CD4-positive, alpha-beta memory T cell (primary cell): Measurements from ENCODE around the gene HSD17B2. TPM values are rescaled to one million over a fixed set of nuclear protein-coding genes. Genes with fewer than 3 reads are reported as not detected.

Experiments
- CTCF ChIA-PET: fragments of 350-600 bp; sonication (Branson Sonifier 250); formaldehyde crosslinking; loops from one replicate; lab custom pipeline; 2021; ENCODE audit warnings: inconsistent platforms; ENCODE audit not compliant: partially characterized antibody; lab: Charles Lee
- POLR2A ChIA-PET: fragments of 350-600 bp; sonication (Branson Sonifier 250); formaldehyde crosslinking; loops from one replicate; lab custom pipeline; 2021; ENCODE audit not compliant: partially characterized antibody; lab: Charles Lee
- DNase-seq, 5 donors: peaks; one replicate each; pipeline versions ENCODE4 v3.0.0 to v3.0.0-alpha.2; 2020 to 2022; ENCODE audit warnings: mixed read lengths in 1 of 5
- H3K27ac ChIP-seq: one replicate; pipeline ENCODE4 v1.7.0; 2013; ENCODE audit warnings: low read depth, low read length
- H3K27me3 ChIP-seq: 2 replicates; pipeline ENCODE4 v1.7.0; 2013; ENCODE audit warnings: mild to moderate bottlenecking, low read length, moderate library complexity; ENCODE audit not compliant: insufficient read depth
- H3K36me3 ChIP-seq: 2 replicates; pipeline ENCODE4 v1.7.0; 2013; ENCODE audit warnings: mild to moderate bottlenecking, low read length, moderate library complexity; ENCODE audit not compliant: insufficient read depth
- H3K4me1 ChIP-seq: 2 replicates; pipeline ENCODE4 v1.7.0; 2013; ENCODE audit warnings: mild to moderate bottlenecking, low read length, moderate library complexity; ENCODE audit not compliant: insufficient read depth
- H3K4me3 ChIP-seq, 2 donors: one replicate each; pipeline ENCODE4 v1.7.0; 2013; ENCODE audit warnings: low read length in 2 of 2, mild to moderate bottlenecking in 1 of 2
- H3K9me3 ChIP-seq, 2 donors: one replicate each; pipeline ENCODE4 v1.7.0; 2013; ENCODE audit warnings: low read length in 2 of 2, control low read depth in 1 of 2; ENCODE audit not compliant: control insufficient read depth in 1 of 2
- H3K27ac Mint-ChIP-seq, 7 donors: one replicate each; pipeline ENCODE4 v1.8.0; 2020 to 2021; ENCODE audit warnings: mixed read lengths in 7 of 7, mild to moderate bottlenecking in 6 of 7, inconsistent platforms in 3 of 7, moderate library complexity in 3 of 7
- H3K27me3 Mint-ChIP-seq, 2 donors: one replicate each; pipeline ENCODE4 v1.8.0; 2020 to 2021; ENCODE audit warnings: mixed read lengths in 2 of 2
- H3K36me3 Mint-ChIP-seq, 2 donors: one replicate each; pipeline ENCODE4 v1.8.0; 2020 to 2021; ENCODE audit warnings: mixed read lengths in 2 of 2, inconsistent platforms in 1 of 2, mild to moderate bottlenecking in 1 of 2
- H3K4me1 Mint-ChIP-seq, 4 donors: one replicate each; pipeline ENCODE4 v1.8.0; 2020 to 2021; ENCODE audit warnings: mixed read lengths in 4 of 4, mild to moderate bottlenecking in 1 of 4
- H3K4me3 Mint-ChIP-seq, 8 donors: one replicate each; pipeline ENCODE4 v1.8.0; 2020 to 2021; ENCODE audit warnings: mixed read lengths in 8 of 8, mild to moderate bottlenecking in 7 of 8, moderate library complexity in 6 of 8, inconsistent platforms in 3 of 8
- H3K9me3 Mint-ChIP-seq, 8 donors: one replicate each; pipeline ENCODE4 v1.8.0; 2020 to 2021; ENCODE audit warnings: mixed read lengths in 8 of 8, mild to moderate bottlenecking in 5 of 8, inconsistent platforms in 3 of 8, moderate library complexity in 1 of 8
- intact Hi-C: fragments of 100-400 bp; cut with micrococcal nuclease; formaldehyde crosslinking; loops from one replicate; pipeline ENCODE4 v1.15.1; 2023
- polyA plus RNA-seq, 2 donors: library from polyadenylated mRNA; unstranded; fragments of 300-500 nt; fragmentation: Illumina TruSeq; gene quantifications; one replicate each; pipeline ENCODE4 v1.2.3, GENCODE V29; 2021
- total RNA-seq, 2 experiments: library from RNA; stranded (reverse); gene quantifications; one replicate each; pipeline ENCODE4 v1.2.3, GENCODE V29; 2021

Gene HSD17B2
- total and polyA plus RNA-seq, 4 experiments from 2014 or later = not detected

GRCh38 chr16:82056550-82056896 is 21.5 kb downstream of the HSD17B2 start:
- intact Hi-C loops = no loop called here
- Mint-ChIP-seq H3K36me3 (no peaks in the 10 kb centered on the region), H3K4me1 (no peaks in the 10 kb centered on the region), H3K9me3 (no peaks in the 10 kb centered on the region), H3K4me3 (no peak overlapping the region), H3K27ac (no peak overlapping the region), H3K27me3 (peaks cover 8 to 15% of the 10 kb centered on the region in 2 donors)
- POLR2A ChIA-PET = no interaction called here
- H3K36me3 ChIP-seq = no peaks in the 10 kb centered on the region
- H3K4me3 ChIP-seq = no peak overlapping the region
- no peak overlapping the region for H3K27ac ChIP-seq
- no peaks in the 10 kb centered on the region for H3K27me3 ChIP-seq
- CTCF ChIA-PET = interaction anchor here (1.0 kb wide), 1 partner anchor 9 kb away, joined by 3 read pairs; no protein-coding TSS in a partner anchor
- no peak for DNase-seq
- no peaks in the 10 kb centered on the region for H3K9me3 ChIP-seq
- H3K4me1 ChIP-seq = no peaks in the 10 kb centered on the region

GRCh38 chr16:82059161-82059982 is 24.3 kb downstream of the HSD17B2 start:
- Histone ChIP-seq H3K27me3 (no peaks in the 10 kb centered on the region), H3K36me3 (no peaks in the 10 kb centered on the region), H3K4me1 (no peaks in the 10 kb centered on the region), H3K4me3 (no peak overlapping the region), H3K27ac (no peak overlapping the region), H3K9me3 (no peaks in the 10 kb centered on the region)
- Mint-ChIP-seq H3K27ac (no peak overlapping the region), H3K36me3 (no peaks in the 10 kb centered on the region), H3K9me3 (no peaks in the 10 kb centered on the region), H3K27me3 (peaks cover 12 to 17% of the 10 kb centered on the region in 2 donors), H3K4me1 (no peaks in the 10 kb centered on the region), H3K4me3 (no peak overlapping the region)
- ChIA-PET CTCF (no interaction called here), POLR2A (no interaction called here)
- intact Hi-C loops = no loop called here
- no peak for DNase-seq

- Mint-ChIP-seq H3K27me3 (peaks cover 12 to 16% of the 10 kb centered on the region in 2 donors), H3K4me1 (no peaks in the 10 kb centered on the region), H3K36me3 (no peaks in the 10 kb centered on the region), H3K27ac (no peak overlapping the region), H3K4me3 (no peak overlapping the region), H3K9me3 (no peaks in the 10 kb centered on the region)
- Histone ChIP-seq H3K27me3 (no peaks in the 10 kb centered on the region), H3K9me3 (no peaks in the 10 kb centered on the region), H3K27ac (no peak overlapping the region), H3K4me1 (no peaks in the 10 kb centered on the region), H3K4me3 (no peak overlapping the region), H3K36me3 (no peaks in the 10 kb centered on the region)
- ChIA-PET POLR2A (no interaction called here), CTCF (no interaction called here)
- DNase-seq = no peak
- intact Hi-C loops = no loop called here
These were observed 24.9 kb downstream of the HSD17B2 start for GRCh38 chr16:82059983-82060421.

- H3K4me3 ChIP-seq = no peak overlapping the region
- CTCF ChIA-PET = interaction anchor here (1.3 to 1.7 kb wide), 4 partner anchors 10 to 121 kb away, joined by 3 to 6 read pairs (median 4); no protein-coding TSS in a partner anchor
- H3K27ac ChIP-seq = no peak overlapping the region
- no peak overlapping the region for H3K4me3 Mint-ChIP-seq
- H3K9me3 ChIP-seq = no peaks in the 10 kb centered on the region
- DNase-seq = peak in 1 of 5 donors; percentile 5
- no peaks in the 10 kb centered on the region for H3K36me3 ChIP-seq
- intact Hi-C loops = loop anchor here (2.0 kb wide), 1 partner anchor 171 kb away; no protein-coding TSS in a partner anchor
- POLR2A ChIA-PET = no interaction called here
- peaks cover 10 to 12% of the 10 kb centered on the region in 2 donors for H3K27me3 Mint-ChIP-seq
- H3K4me1 ChIP-seq = no peaks in the 10 kb centered on the region
- no peaks in the 10 kb centered on the region for H3K9me3 Mint-ChIP-seq
- no peak overlapping the region for H3K27ac Mint-ChIP-seq
- no peaks in the 10 kb centered on the region for H3K27me3 ChIP-seq
- no peaks in the 10 kb centered on the region for H3K36me3 Mint-ChIP-seq
- H3K4me1 Mint-ChIP-seq = no peaks in the 10 kb centered on the region
These were observed 26.9 kb downstream of the HSD17B2 start for GRCh38 chr16:82061861-82062525.

GRCh38 chr16:82062645-82063058 is 27.6 kb downstream of the HSD17B2 start:
- H3K36me3 Mint-ChIP-seq = no peaks in the 10 kb centered on the region
- Histone ChIP-seq H3K27ac (no peak overlapping the region), H3K4me3 (no peak overlapping the region), H3K36me3 (no peaks in the 10 kb centered on the region), H3K4me1 (no peaks in the 10 kb centered on the region), H3K27me3 (no peaks in the 10 kb centered on the region), H3K9me3 (no peaks in the 10 kb centered on the region)
- no peak for DNase-seq
- H3K27ac Mint-ChIP-seq = no peak overlapping the region
- H3K27me3 Mint-ChIP-seq = peaks cover 10 to 12% of the 10 kb centered on the region in 2 donors
- intact Hi-C loops = loop anchor here (2.0 kb wide), 1 partner anchor 172 kb away; no protein-coding TSS in a partner anchor
- no peaks in the 10 kb centered on the region for H3K9me3 Mint-ChIP-seq
- H3K4me3 Mint-ChIP-seq = no peak overlapping the region
- POLR2A ChIA-PET = no interaction called here
- CTCF ChIA-PET = no interaction called here
- no peaks in the 10 kb centered on the region for H3K4me1 Mint-ChIP-seq

GRCh38 chr16:82063456-82064082 is 28.5 kb downstream of the HSD17B2 start:
- ChIA-PET POLR2A (no interaction called here), CTCF (no interaction called here)
- Mint-ChIP-seq H3K9me3 (peaks cover 0 to 2% (median 0%) of the 10 kb centered on the region in 8 donors), H3K27ac (no peak overlapping the region), H3K36me3 (no peaks in the 10 kb centered on the region), H3K4me3 (no peak overlapping the region), H3K27me3 (peaks cover 12% of the 10 kb centered on the region in 2 donors), H3K4me1 (no peaks in the 10 kb centered on the region)
- no peak for DNase-seq
- Histone ChIP-seq H3K4me1 (no peaks in the 10 kb centered on the region), H3K9me3 (no peaks in the 10 kb centered on the region), H3K36me3 (no peaks in the 10 kb centered on the region), H3K27me3 (no peaks in the 10 kb centered on the region), H3K27ac (no peak overlapping the region), H3K4me3 (no peak overlapping the region)
- intact Hi-C loops = loop anchor here (2.0 kb wide), 1 partner anchor 173 kb away; no protein-coding TSS in a partner anchor
